ENCODE results near the gene IRF6.

Gene IRF6

GRCh38 chr1:209805875-209806760, at the start of gene IRF6:
TSS of gene IRF6 (minus strand) at chr1:209806142. CDS start at chr1:209801413, 4,729 bp downstream.
- no peak for DNase-seq (ENCODE audit: low read depth)
- no peak within 1 kb of the TSS for H3K4me3 ChIP-seq (ENCODE audit: low read depth, low read length)
- TF ChIP-seq MAX (IDR thresholded peaks at IDR 0.05; ENCODE audit: low read depth, low read length) (no peak), POLR2A (IDR thresholded peaks at IDR 0.05; ENCODE audit: extremely low read depth, insufficient read length) (no peak), CTCF (IDR thresholded peaks at IDR 0.05; ENCODE audit: low read depth, low read length) (no peak), MYC (IDR thresholded peaks at IDR 0.05; ENCODE audit: low read depth, low read length) (no peak)

GRCh38 chr1:209855623-209856022, 49.7 kb upstream of the IRF6 start:
- no peak for DNase-seq (ENCODE audit: low read depth)
- no peak overlapping the region for H3K4me3 ChIP-seq (ENCODE audit: low read depth, low read length)
- TF ChIP-seq MYC (IDR thresholded peaks at IDR 0.05; ENCODE audit: low read depth, low read length): no peak
- no peak for TF ChIP-seq MAX (IDR thresholded peaks at IDR 0.05; ENCODE audit: low read depth, low read length)
- TF ChIP-seq CTCF (IDR thresholded peaks at IDR 0.05; ENCODE audit: low read depth, low read length): no peak
- no peak for TF ChIP-seq POLR2A (IDR thresholded peaks at IDR 0.05; ENCODE audit: extremely low read depth, insufficient read length)

GRCh38 chr1:209855006-209855405, 49.1 kb upstream of the IRF6 start:
- TF ChIP-seq MAX (IDR thresholded peaks at IDR 0.05; ENCODE audit: low read depth, low read length) (no peak), POLR2A (IDR thresholded peaks at IDR 0.05; ENCODE audit: extremely low read depth, insufficient read length) (no peak), CTCF (IDR thresholded peaks at IDR 0.05; ENCODE audit: low read depth, low read length) (no peak), MYC (IDR thresholded peaks at IDR 0.05; ENCODE audit: low read depth, low read length) (no peak)
- no peak for DNase-seq (ENCODE audit: low read depth)
- H3K4me3 ChIP-seq (ENCODE audit: low read depth, low read length): no peak overlapping the region

GRCh38 chr1:209854196-209854595, 48.3 kb upstream of the IRF6 start:
- H3K4me3 ChIP-seq (ENCODE audit: low read depth, low read length): no peak overlapping the region
- TF ChIP-seq MYC (IDR thresholded peaks at IDR 0.05; ENCODE audit: low read depth, low read length): no peak
- no peak for TF ChIP-seq CTCF (IDR thresholded peaks at IDR 0.05; ENCODE audit: low read depth, low read length)
- no peak for TF ChIP-seq POLR2A (IDR thresholded peaks at IDR 0.05; ENCODE audit: extremely low read depth, insufficient read length)
- DNase-seq (ENCODE audit: low read depth): no peak

- H3K4me3 ChIP-seq (ENCODE audit: low read depth, low read length): no peak overlapping the region
- no peak for TF ChIP-seq MAX (IDR thresholded peaks at IDR 0.05; ENCODE audit: low read depth, low read length)
- DNase-seq (ENCODE audit: low read depth): no peak
Observed at GRCh38 chr1:209853676-209854075, 47.7 kb upstream of the IRF6 start.

GRCh38 chr1:209850342-209850979, 44.5 kb upstream of the IRF6 start:
- DNase-seq (ENCODE audit: low read depth): peak; percentile 44

More at GRCh38 chr1:209850342-209850979, 44.5 kb upstream of the IRF6 start:
- TF ChIP-seq POLR2A (IDR thresholded peaks at IDR 0.05; ENCODE audit: extremely low read depth, insufficient read length) (no peak), CTCF (IDR thresholded peaks at IDR 0.05; ENCODE audit: low read depth, low read length) (peak; percentile 44), MYC (IDR thresholded peaks at IDR 0.05; ENCODE audit: low read depth, low read length) (no peak)
- H3K4me3 ChIP-seq (ENCODE audit: low read depth, low read length): no peak overlapping the region

Data from NB4 (cell line).